ENCODE data around the gene SCNN1A. TPM values are rescaled to one million over a fixed set of nuclear protein-coding genes. Genes with fewer than 3 reads are reported as not detected.
A peak's percentile ranks its signal among the peaks of the same experiment; 100 is the strongest.

The SCNN1A gene
- total and polyA plus RNA-seq, 2 of the 13 experiments (the other 11 are each of a cell fraction or from before 2014, with no cell fraction given) = 1.5 to 14.6 TPM

DNA sequence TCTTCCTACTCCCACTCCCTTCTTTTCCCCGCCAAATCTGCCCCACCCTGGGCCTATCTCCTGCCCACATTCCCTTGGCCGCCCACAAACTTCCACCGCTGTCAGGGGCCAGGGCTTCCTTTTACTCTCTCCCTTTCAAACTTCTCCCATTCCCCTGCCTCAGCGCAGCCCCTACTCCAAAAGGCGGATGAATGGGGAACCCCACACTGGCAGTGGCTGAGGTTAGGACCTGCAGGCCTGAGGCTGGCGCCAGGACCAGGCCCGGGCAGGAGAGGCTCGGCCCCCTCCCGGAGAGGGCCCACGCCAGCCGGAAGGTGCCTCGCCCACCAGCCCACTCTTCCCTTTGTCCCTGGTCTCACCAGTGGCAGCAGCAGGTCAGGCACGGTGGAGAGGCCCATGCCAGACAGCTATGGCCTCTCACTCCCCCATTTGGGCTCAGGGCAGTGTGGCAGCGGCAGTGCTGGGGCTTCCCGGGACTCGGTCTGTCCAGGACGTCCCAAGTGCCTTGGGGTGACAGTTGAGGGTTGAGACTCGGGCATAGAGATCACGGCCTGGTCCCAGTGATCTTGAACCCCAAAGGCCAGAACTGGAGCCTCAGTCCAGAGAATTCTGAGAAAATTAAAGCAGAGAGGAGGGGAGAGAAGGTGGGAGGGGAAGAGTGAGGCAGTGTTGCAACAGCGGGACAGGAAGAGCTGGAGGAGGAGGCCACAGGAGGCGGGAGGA is 33.8 kb downstream of the SCNN1A start, which contains the start of gene TNFRSF1A (continued):
- TF ChIP-seq ZMYM2 (CRISPR knock-in tag; IDR thresholded peaks at IDR 0.05) (no peak), PCBP1 (IDR thresholded peaks at IDR 0.05; ENCODE audit: borderline replicate concordance, low read depth, low read length) (no peak), MEIS2 (CRISPR knock-in tag; IDR thresholded peaks at IDR 0.05) (no peak; the same call in 1 of the 2 replicates), ZNF788 (CRISPR knock-in tag; IDR thresholded peaks at IDR 0.05; ENCODE audit: borderline replicate concordance) (peak; percentile 21; the same call in 1 of the 2 replicates), ZNF468 (CRISPR knock-in tag; IDR thresholded peaks at IDR 0.05) (no peak), EZH2 (conservative IDR thresholded peaks at IDR 0.05; ENCODE audit: low read depth, low read length) (no peak), NCOR1 (IDR thresholded peaks at IDR 0.05; ENCODE audit: borderline replicate concordance, low read length) (no peak), HMGA1 (CRISPR knock-in tag; conservative IDR thresholded peaks at IDR 0.05) (no peak), MAFK (conservative IDR thresholded peaks at IDR 0.05 in 1 of 2, IDR thresholded peaks at IDR 0.05 in 1 of 2; ENCODE audit: low read length in 2 of 2) (no peak), ZC3H4 (CRISPR knock-in tag; IDR thresholded peaks at IDR 0.05; ENCODE audit: borderline replicate concordance) (no peak), ZNF143 (CRISPR knock-in tag; IDR thresholded peaks at IDR 0.05) (no peak), ZFP41 (CRISPR knock-in tag; IDR thresholded peaks at IDR 0.05; ENCODE audit: borderline replicate concordance) (no peak), RFXAP (CRISPR knock-in tag; IDR thresholded peaks at IDR 0.05; ENCODE audit: borderline replicate concordance) (no peak), ZNF260 (CRISPR knock-in tag; IDR thresholded peaks at IDR 0.05; ENCODE audit: borderline replicate concordance, low read depth) (no peak), REL (CRISPR knock-in tag; conservative IDR thresholded peaks at IDR 0.05) (no peak), RFX5 (IDR thresholded peaks at IDR 0.05; ENCODE audit: low read depth, low read length) (no peak), PHF21A (CRISPR knock-in tag; IDR thresholded peaks at IDR 0.05) (peak; percentile 67; the same call in 1 of the 2 replicates), SSRP1 (CRISPR knock-in tag; IDR thresholded peaks at IDR 0.05) (no peak), FIP1L1 (IDR thresholded peaks at IDR 0.05; ENCODE audit: borderline replicate concordance, insufficient read depth, low read depth, low read length) (no peak), ZSCAN31 (CRISPR knock-in tag; IDR thresholded peaks at IDR 0.05; ENCODE audit: low read depth) (no peak; the same call in 1 of the 2 replicates), MAFF (IDR thresholded peaks at IDR 0.05; ENCODE audit: low read depth, low read length) (no peak), MLLT10 (CRISPR knock-in tag; IDR thresholded peaks at IDR 0.05) (no peak), CHCHD3 (CRISPR knock-in tag; IDR thresholded peaks at IDR 0.05) (peak; percentile 33; the same call in 1 of the 2 replicates)
- TF ChIP-seq, protein P1, sequence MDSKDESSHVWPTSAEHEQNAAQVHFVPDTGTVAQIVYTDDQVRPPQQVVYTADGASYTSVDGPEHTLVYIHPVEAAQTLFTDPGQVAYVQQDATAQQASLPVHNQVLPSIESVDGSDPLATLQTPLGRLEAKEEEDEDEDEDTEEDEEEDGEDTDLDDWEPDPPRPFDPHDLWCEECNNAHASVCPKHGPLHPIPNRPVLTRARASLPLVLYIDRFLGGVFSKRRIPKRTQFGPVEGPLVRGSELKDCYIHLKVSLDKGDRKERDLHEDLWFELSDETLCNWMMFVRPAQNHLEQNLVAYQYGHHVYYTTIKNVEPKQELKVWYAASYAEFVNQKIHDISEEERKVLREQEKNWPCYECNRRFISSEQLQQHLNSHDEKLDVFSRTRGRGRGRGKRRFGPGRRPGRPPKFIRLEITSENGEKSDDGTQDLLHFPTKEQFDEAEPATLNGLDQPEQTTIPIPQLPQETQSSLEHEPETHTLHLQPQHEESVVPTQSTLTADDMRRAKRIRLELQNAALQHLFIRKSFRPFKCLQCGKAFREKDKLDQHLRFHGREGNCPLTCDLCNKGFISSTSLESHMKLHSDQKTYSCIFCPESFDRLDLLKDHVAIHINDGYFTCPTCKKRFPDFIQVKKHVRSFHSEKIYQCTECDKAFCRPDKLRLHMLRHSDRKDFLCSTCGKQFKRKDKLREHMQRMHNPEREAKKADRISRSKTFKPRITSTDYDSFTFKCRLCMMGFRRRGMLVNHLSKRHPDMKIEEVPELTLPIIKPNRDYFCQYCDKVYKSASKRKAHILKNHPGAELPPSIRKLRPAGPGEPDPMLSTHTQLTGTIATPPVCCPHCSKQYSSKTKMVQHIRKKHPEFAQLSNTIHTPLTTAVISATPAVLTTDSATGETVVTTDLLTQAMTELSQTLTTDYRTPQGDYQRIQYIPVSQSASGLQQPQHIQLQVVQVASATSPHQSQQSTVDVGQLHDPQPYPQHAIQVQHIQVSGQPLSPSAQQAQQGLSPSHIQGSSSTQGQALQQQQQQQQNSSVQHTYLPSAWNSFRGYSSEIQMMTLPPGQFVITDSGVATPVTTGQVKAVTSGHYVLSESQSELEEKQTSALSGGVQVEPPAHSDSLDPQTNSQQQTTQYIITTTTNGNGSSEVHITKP (CRISPR knock-in tag; IDR thresholded peaks at IDR 0.05; ENCODE audit: low read depth) = no peak
- TF ChIP-seq, protein P2, sequence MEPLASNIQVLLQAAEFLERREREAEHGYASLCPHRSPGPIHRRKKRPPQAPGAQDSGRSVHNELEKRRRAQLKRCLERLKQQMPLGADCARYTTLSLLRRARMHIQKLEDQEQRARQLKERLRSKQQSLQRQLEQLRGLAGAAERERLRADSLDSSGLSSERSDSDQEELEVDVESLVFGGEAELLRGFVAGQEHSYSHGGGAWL (CRISPR knock-in tag; IDR thresholded peaks at IDR 0.05) = peak; percentile 14; the same call in 1 of the 2 replicates
- TF ChIP-seq, protein P3, sequence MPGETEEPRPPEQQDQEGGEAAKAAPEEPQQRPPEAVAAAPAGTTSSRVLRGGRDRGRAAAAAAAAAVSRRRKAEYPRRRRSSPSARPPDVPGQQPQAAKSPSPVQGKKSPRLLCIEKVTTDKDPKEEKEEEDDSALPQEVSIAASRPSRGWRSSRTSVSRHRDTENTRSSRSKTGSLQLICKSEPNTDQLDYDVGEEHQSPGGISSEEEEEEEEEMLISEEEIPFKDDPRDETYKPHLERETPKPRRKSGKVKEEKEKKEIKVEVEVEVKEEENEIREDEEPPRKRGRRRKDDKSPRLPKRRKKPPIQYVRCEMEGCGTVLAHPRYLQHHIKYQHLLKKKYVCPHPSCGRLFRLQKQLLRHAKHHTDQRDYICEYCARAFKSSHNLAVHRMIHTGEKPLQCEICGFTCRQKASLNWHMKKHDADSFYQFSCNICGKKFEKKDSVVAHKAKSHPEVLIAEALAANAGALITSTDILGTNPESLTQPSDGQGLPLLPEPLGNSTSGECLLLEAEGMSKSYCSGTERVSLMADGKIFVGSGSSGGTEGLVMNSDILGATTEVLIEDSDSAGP (CRISPR knock-in tag; IDR thresholded peaks at IDR 0.05; ENCODE audit: borderline replicate concordance) = peak; percentile 70; the same call in 1 of the 2 replicates

All from HepG2 (cell line).